Panc1 (cell line): ENCODE measurements around the gene TMEM229B. TPM values are rescaled to one million over a fixed set of nuclear protein-coding genes. Genes with fewer than 3 reads are reported as not detected.

ENCODE experiments used
- ATAC-seq: fragments of 200-7000 bp; cut with Tn5 transposase; 2 replicates; pipeline ENCODE4 v1.9.1; 2020; ENCODE audit warnings: mild to moderate bottlenecking, moderate library complexity
- BruUV-seq: library from RNA; stranded (reverse); fragments of 400-500 nt; replicated peaks from 2 replicates; lab custom pipeline; 2021; lab: Mats Ljungman, UMichigan
- CTCF ChIA-PET: fragments of 300-600 bp; sonication (Branson Sonifier 250); formaldehyde crosslinking; loops from one replicate; lab custom pipeline; 2022; ENCODE audit warnings: antibody characterized with exemption; lab: Charles Lee
- POLR2A ChIA-PET: fragments of 300-600 bp; sonication (Branson Sonifier 250); formaldehyde crosslinking; loops from one replicate; lab custom pipeline; 2022; ENCODE audit warnings: antibody characterized with exemption; lab: Charles Lee
- DNase-seq: peaks from one replicate; pipeline ENCODE4 v3.0.0-alpha.2; 2010; ENCODE audit warnings: low read depth, low spot score
- H3K27ac ChIP-seq: 2 replicates; pipeline ENCODE4 v1.5.1; 2011; ENCODE audit warnings: mild to moderate bottlenecking, low read length, inconsistent platforms
- H3K27me3 ChIP-seq: fragments of 200-500 bp; sonication (Bioruptor generic); 2 replicates; pipeline ENCODE4 v1.6.0; 2014; ENCODE audit warnings: low read length, inconsistent platforms; ENCODE audit not compliant: control insufficient read depth, insufficient read depth
- H3K36me3 ChIP-seq: fragments of 200-500 bp; sonication (Bioruptor generic); 2 replicates; pipeline ENCODE4 v1.5.1; 2014; ENCODE audit warnings: inconsistent platforms, mild to moderate bottlenecking, low read length, moderate library complexity; ENCODE audit not compliant: control insufficient read depth, insufficient read depth
- H3K4me1 ChIP-seq: 2 replicates; pipeline ENCODE4 v1.5.1; 2011; ENCODE audit warnings: inconsistent platforms, mild to moderate bottlenecking, low read length, moderate library complexity; ENCODE audit not compliant: control insufficient read depth, insufficient read depth
- H3K4me3 ChIP-seq, 2 experiments: 2 replicates each; pipeline ENCODE4 v1.5.1; 2011 to 2012; ENCODE audit warnings: low read depth in 2 of 2, low read length in 2 of 2, mild to moderate bottlenecking in 2 of 2, inconsistent platforms in 1 of 2, moderate library complexity in 1 of 2
- H3K9me3 ChIP-seq: fragments of 200-500 bp; sonication (Bioruptor generic); 2 replicates; pipeline ENCODE4 v1.5.1; 2014; ENCODE audit warnings: low read depth, mild to moderate bottlenecking, inconsistent platforms, low read length, moderate library complexity; ENCODE audit not compliant: control insufficient read depth, insufficient read depth
- POLR2AphosphoS5 ChIP-seq: IDR thresholded peaks from 2 replicates; pipeline ENCODE4 v1.6.1; 2012; ENCODE audit warnings: mild to moderate bottlenecking, low read depth, low read length, moderate library complexity
- SIN3A ChIP-seq: IDR thresholded peaks from 2 replicates; pipeline ENCODE4 v1.6.1; 2012; ENCODE audit warnings: low read depth, mild to moderate bottlenecking, low read length, moderate library complexity, borderline replicate concordance; ENCODE audit not compliant: insufficient read depth
- TCF7L2 ChIP-seq: IDR thresholded peaks from 2 replicates; pipeline ENCODE4 v1.6.1; 2011; ENCODE audit warnings: mild to moderate bottlenecking, low read depth, low read length, inconsistent platforms
- in situ Hi-C: cut with HindIII; loops from 2 replicates; pipeline ENCODE4 v1.10.0; 2016; ENCODE audit warnings: low sequenced_read_pairs, low pct_unique_long_range_greater_than_20kb
- intact Hi-C: fragments of 100-400 bp; cut with micrococcal nuclease; formaldehyde crosslinking; loops from one replicate; pipeline ENCODE4 v1.10.0; 2022; ENCODE audit not compliant: unreplicated experiment
- total RNA-seq: library from RNA; stranded (reverse); gene quantifications from one replicate; pipeline ENCODE4 v1.2.1, GENCODE V29; 2021; ENCODE audit not compliant: unreplicated experiment
- TF ChIP-seq, protein P1 (sequence below), 2 experiments: IDR thresholded peaks; 2 replicates each; pipeline ENCODE4 v1.6.1; 2011 to 2012; ENCODE audit warnings: low read depth in 2 of 2, control low read depth in 1 of 2, low read length in 1 of 2, mild to moderate bottlenecking in 1 of 2, moderate library complexity in 1 of 2; ENCODE audit not compliant: insufficient read depth in 1 of 2
- TF ChIP-seq, protein P2 (sequence below): fragments of 450-650 bp; IDR thresholded peaks from 2 replicates; pipeline ENCODE4 v1.5.1; 2017; ENCODE audit warnings: mild to moderate bottlenecking

The TMEM229B gene
- total RNA-seq, 1 experiment from 2014 or later = 1.6 TPM

DNA sequence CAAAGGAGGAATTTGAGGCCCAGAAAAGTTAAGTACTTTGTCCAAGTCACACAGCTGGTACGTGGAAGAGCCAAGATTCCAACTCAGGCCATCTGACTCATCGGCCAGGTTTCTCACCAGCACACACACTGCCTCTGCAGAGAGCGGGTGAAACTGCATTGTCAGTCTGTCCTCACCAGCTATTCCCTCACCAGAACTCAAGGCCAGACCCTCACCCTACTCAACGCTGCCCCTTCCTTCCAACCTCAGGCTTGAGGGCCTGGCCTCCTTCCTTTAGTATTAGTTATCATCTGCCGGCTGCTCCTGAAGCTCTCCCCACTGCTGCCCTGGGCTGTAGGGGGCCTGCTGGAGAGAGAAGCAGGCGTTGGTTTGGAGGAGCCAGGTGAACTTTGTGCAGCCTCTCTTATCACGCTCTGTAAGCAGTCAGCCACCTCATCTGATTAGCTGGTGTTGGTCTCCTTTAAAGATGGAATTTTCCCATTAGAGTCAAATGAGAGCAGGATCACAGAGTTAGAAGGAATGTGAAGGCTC lies 60.0 kb downstream of the TMEM229B start:
- in situ Hi-C loops (no loop called here), intact Hi-C loops (loop anchor here (10.0 kb wide), 1 partner anchor 86 kb away; no protein-coding TSS in a partner anchor)
- BruUV-seq = no TSS peak
- DNase-seq = no peak
- no peaks in the 10 kb centered on the region for H3K36me3 ChIP-seq
- no peak overlapping the region for H3K4me3 ChIP-seq
- peak overlapping the region; percentile 35 for H3K27ac ChIP-seq
- CTCF ChIA-PET = interaction anchor here (0.8 to 3.4 kb wide), 5 partner anchors 84 to 238 kb away, joined by 4 to 28 read pairs (median 17); no protein-coding TSS in a partner anchor
- peak; percentile 84 for ATAC-seq
- TF ChIP-seq POLR2AphosphoS5 (no peak), SIN3A (no peak), TCF7L2 (no peak)
- TF ChIP-seq, protein P1, sequence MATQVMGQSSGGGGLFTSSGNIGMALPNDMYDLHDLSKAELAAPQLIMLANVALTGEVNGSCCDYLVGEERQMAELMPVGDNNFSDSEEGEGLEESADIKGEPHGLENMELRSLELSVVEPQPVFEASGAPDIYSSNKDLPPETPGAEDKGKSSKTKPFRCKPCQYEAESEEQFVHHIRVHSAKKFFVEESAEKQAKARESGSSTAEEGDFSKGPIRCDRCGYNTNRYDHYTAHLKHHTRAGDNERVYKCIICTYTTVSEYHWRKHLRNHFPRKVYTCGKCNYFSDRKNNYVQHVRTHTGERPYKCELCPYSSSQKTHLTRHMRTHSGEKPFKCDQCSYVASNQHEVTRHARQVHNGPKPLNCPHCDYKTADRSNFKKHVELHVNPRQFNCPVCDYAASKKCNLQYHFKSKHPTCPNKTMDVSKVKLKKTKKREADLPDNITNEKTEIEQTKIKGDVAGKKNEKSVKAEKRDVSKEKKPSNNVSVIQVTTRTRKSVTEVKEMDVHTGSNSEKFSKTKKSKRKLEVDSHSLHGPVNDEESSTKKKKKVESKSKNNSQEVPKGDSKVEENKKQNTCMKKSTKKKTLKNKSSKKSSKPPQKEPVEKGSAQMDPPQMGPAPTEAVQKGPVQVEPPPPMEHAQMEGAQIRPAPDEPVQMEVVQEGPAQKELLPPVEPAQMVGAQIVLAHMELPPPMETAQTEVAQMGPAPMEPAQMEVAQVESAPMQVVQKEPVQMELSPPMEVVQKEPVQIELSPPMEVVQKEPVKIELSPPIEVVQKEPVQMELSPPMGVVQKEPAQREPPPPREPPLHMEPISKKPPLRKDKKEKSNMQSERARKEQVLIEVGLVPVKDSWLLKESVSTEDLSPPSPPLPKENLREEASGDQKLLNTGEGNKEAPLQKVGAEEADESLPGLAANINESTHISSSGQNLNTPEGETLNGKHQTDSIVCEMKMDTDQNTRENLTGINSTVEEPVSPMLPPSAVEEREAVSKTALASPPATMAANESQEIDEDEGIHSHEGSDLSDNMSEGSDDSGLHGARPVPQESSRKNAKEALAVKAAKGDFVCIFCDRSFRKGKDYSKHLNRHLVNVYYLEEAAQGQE (IDR thresholded peaks at IDR 0.05; ENCODE audit: insufficient read depth in 1 of 2, low read depth in 2 of 2, low read length in 1 of 2) = no peak
- TF ChIP-seq, protein P2, sequence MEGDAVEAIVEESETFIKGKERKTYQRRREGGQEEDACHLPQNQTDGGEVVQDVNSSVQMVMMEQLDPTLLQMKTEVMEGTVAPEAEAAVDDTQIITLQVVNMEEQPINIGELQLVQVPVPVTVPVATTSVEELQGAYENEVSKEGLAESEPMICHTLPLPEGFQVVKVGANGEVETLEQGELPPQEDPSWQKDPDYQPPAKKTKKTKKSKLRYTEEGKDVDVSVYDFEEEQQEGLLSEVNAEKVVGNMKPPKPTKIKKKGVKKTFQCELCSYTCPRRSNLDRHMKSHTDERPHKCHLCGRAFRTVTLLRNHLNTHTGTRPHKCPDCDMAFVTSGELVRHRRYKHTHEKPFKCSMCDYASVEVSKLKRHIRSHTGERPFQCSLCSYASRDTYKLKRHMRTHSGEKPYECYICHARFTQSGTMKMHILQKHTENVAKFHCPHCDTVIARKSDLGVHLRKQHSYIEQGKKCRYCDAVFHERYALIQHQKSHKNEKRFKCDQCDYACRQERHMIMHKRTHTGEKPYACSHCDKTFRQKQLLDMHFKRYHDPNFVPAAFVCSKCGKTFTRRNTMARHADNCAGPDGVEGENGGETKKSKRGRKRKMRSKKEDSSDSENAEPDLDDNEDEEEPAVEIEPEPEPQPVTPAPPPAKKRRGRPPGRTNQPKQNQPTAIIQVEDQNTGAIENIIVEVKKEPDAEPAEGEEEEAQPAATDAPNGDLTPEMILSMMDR = no peak
- H3K4me1 ChIP-seq = peaks cover 7% of the 10 kb centered on the region
- H3K9me3 ChIP-seq = no peaks in the 10 kb centered on the region
- H3K27me3 ChIP-seq = no peaks in the 10 kb centered on the region
- POLR2A ChIA-PET = no interaction called here

DNA sequence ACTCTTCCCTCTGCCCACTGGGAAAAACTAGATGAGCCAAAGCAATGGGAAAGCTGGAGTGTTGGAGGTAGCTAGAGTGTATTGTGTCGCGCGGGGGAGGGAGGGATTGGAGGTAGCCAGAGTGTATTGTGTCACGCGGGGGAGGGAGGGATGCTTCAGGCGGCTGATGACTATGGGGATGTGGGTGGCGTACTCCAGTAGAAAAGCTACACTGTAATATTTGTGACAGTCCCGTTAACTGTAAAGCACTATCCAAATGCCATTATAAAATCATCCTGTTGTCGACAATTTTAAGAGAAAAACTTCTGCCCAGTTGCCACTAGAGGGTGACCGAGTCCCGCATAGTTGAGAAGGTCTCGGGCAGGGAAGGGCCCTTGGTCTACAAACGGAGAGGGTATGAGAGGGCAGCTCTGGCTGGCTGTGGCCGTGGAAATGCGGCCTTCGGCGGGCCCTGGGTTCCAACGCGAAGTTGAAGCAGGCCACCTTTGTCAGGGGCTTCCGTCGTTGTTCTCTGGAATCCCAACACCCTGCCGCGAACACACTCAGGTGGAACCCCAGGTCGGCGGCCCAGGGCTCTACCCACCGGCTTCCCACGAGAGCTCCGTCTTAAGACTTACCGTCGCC lies 61.4 kb downstream of the TMEM229B start:
- in situ Hi-C loops = no loop called here
- CTCF ChIA-PET = interaction anchor here (0.6 to 3.4 kb wide), 14 partner anchors 11 to 277 kb away, joined by 3 to 28 read pairs (median 4); no protein-coding TSS in a partner anchor
- H3K27ac ChIP-seq = peak overlapping the region; percentile 54; the same call in 1 of the 2 replicates

More for the DNA sequence above, 61.4 kb downstream of the TMEM229B start:
- POLR2A ChIA-PET = interaction anchor here (0.9 kb wide), 1 partner anchor 12 kb away, joined by 3 read pairs; no protein-coding TSS in a partner anchor
- intact Hi-C loops = loop anchor here (1.0 to 10.0 kb wide), 2 partner anchors 88 to 144 kb away; no protein-coding TSS in a partner anchor
- Histone ChIP-seq H3K4me3 (no peak overlapping the region), H3K27me3 (no peaks in the 10 kb centered on the region), H3K4me1 (peaks cover 7% of the 10 kb centered on the region), H3K9me3 (no peaks in the 10 kb centered on the region), H3K36me3 (no peaks in the 10 kb centered on the region)
- ATAC-seq (peak; percentile 88), DNase-seq (peak; percentile 36)
- TF ChIP-seq, protein P2 = peak; percentile 84
- TF ChIP-seq SIN3A = no peak
- no TSS peak for BruUV-seq
